ENCODE results near the gene ACACA.
A peak's percentile ranks its signal among the peaks of the same experiment; 100 is the strongest.

ACACA gene

DNA sequence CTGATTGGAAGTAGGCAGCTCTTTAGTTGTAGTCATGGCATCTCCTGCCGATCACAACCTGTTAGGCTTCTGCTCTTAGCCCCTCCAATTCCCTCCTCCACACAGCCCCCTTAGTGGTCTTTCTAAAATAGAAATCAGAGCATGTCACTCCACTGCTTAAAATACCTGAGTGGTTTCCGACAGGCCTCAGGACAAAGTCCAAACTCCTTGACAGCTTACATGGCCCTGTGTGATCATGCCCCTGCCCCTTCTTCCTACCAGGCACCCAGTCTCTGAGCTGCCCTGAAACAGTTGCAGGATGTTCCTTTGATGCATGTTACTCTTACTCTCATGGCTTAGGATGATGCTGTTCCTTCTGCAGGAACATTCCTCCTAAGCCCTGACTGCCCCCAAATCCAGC, 310.6 kb downstream of the ACACA start:
- H3K9ac ChIP-seq (ENCODE audit: low read depth, low read length, poor library complexity, severe bottlenecking) = no peak overlapping the region
- peaks cover under 1% of the 10 kb centered on the region; the same call in 1 of the 2 replicates for H3F3A ChIP-seq (ENCODE audit: low read depth)
- H2AFZ ChIP-seq (ENCODE audit: low read length) = no peak overlapping the region
- H3K4me1 ChIP-seq (ENCODE audit: insufficient read depth, low read length, poor library complexity, severe bottlenecking) = peaks cover 39% of the 10 kb centered on the region
- H3K9me3 ChIP-seq (ENCODE audit: insufficient read depth, low read depth, low read length) = no peaks in the 10 kb centered on the region
- H3K4me3 ChIP-seq (ENCODE audit: low read length, poor library complexity, severe bottlenecking) = no peak overlapping the region
- TF ChIP-seq, protein P1, sequence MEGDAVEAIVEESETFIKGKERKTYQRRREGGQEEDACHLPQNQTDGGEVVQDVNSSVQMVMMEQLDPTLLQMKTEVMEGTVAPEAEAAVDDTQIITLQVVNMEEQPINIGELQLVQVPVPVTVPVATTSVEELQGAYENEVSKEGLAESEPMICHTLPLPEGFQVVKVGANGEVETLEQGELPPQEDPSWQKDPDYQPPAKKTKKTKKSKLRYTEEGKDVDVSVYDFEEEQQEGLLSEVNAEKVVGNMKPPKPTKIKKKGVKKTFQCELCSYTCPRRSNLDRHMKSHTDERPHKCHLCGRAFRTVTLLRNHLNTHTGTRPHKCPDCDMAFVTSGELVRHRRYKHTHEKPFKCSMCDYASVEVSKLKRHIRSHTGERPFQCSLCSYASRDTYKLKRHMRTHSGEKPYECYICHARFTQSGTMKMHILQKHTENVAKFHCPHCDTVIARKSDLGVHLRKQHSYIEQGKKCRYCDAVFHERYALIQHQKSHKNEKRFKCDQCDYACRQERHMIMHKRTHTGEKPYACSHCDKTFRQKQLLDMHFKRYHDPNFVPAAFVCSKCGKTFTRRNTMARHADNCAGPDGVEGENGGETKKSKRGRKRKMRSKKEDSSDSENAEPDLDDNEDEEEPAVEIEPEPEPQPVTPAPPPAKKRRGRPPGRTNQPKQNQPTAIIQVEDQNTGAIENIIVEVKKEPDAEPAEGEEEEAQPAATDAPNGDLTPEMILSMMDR (conservative IDR thresholded peaks at IDR 0.05; ENCODE audit: low read length) = no peak
- TF ChIP-seq EZH2phosphoT487 (IDR thresholded peaks at IDR 0.05; ENCODE audit: borderline replicate concordance) = no peak
- H3K79me2 ChIP-seq (ENCODE audit: insufficient read depth, low read length) = no peaks in the 10 kb centered on the region; the same call in 1 of the 2 replicates
- no peaks in the 10 kb centered on the region for H4K20me1 ChIP-seq (ENCODE audit: insufficient read depth, low read length, poor library complexity, severe bottlenecking)
- H3K27me3 ChIP-seq (ENCODE audit: insufficient read depth, low read length, poor library complexity, severe bottlenecking) = no peaks in the 10 kb centered on the region
- peaks cover 26% of the 10 kb centered on the region; the same call in 1 of the 2 replicates for H3K36me3 ChIP-seq (ENCODE audit: insufficient read depth, low read length)
- no peak overlapping the region for H3K4me2 ChIP-seq (ENCODE audit: low read depth, low read length, poor library complexity, severe bottlenecking)
- no peaks in the 10 kb centered on the region for H3K9me2 ChIP-seq (replicated peaks; ENCODE audit: low read depth, low read length)

DNA sequence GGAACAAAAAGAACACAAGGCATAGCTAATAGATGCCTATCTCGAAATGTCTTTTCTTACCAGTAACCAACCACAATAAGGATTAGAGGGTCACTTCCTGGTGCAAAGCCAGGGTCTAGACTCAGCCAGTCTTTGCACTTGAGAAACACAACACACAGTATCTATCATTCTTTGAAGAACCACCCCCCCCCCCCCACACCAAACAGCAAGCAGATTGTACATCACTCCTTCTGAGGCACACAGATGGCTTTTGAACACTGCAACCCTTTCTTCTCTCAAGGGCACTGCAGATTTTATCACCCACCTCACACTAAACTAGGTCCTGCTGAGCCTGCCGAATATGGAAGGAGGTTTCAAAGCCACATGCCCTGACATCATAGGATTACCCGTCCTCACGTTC, 312.2 kb downstream of the ACACA start:
- no peaks in the 10 kb centered on the region for H3K27me3 ChIP-seq (ENCODE audit: insufficient read depth, low read length, poor library complexity, severe bottlenecking)
- peak overlapping the region; percentile 28 for H3K9ac ChIP-seq (ENCODE audit: low read depth, low read length, poor library complexity, severe bottlenecking)
- peaks cover 53% of the 10 kb centered on the region for H3K4me1 ChIP-seq (ENCODE audit: insufficient read depth, low read length, poor library complexity, severe bottlenecking)
- no peak overlapping the region for H3K4me3 ChIP-seq (ENCODE audit: low read length, poor library complexity, severe bottlenecking)
- no peak overlapping the region for H2AFZ ChIP-seq (ENCODE audit: low read length)
- H3F3A ChIP-seq (ENCODE audit: low read depth) = peaks cover 15% of the 10 kb centered on the region
- no peaks in the 10 kb centered on the region for H3K9me3 ChIP-seq (ENCODE audit: insufficient read depth, low read depth, low read length)
- TF ChIP-seq EZH2phosphoT487 (IDR thresholded peaks at IDR 0.05; ENCODE audit: borderline replicate concordance) = no peak
- TF ChIP-seq, protein P1 (conservative IDR thresholded peaks at IDR 0.05; ENCODE audit: low read length) = no peak
- no peaks in the 10 kb centered on the region; the same call in 1 of the 2 replicates for H3K79me2 ChIP-seq (ENCODE audit: insufficient read depth, low read length)
- no peaks in the 10 kb centered on the region for H4K20me1 ChIP-seq (ENCODE audit: insufficient read depth, low read length, poor library complexity, severe bottlenecking)
- peak overlapping the region; percentile 42 for H3K4me2 ChIP-seq (ENCODE audit: low read depth, low read length, poor library complexity, severe bottlenecking)
- H3K36me3 ChIP-seq (ENCODE audit: insufficient read depth, low read length) = peaks cover 26% of the 10 kb centered on the region; the same call in 1 of the 2 replicates
- no peaks in the 10 kb centered on the region for H3K9me2 ChIP-seq (replicated peaks; ENCODE audit: low read depth, low read length)

DNA sequence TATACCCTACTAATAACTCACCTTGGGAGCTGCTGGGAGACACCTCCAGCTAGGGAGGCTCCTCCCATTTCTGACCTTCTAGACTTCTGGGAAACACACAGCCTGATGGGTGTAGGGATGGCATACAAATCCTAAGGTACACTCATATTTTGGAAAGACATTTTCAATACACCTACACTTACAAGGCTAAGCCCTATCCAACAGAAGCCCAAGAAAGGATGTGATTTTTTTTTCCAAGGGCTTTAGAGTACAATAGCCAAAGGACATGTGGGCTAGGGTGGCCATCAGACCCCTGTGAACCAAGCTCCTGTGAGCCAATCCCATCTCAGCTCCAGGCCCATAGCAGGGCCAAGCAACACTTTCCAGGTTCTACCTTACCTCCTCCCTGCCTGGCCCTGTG, 313.9 kb downstream of the ACACA start:
- TF ChIP-seq, protein P1 (conservative IDR thresholded peaks at IDR 0.05; ENCODE audit: low read length) = no peak
- TF ChIP-seq EZH2phosphoT487 (IDR thresholded peaks at IDR 0.05; ENCODE audit: borderline replicate concordance) = no peak
- Histone ChIP-seq H3K4me2 (ENCODE audit: low read depth, low read length, poor library complexity, severe bottlenecking) (no peak overlapping the region), H3F3A (ENCODE audit: low read depth) (peaks cover 17% of the 10 kb centered on the region), H3K36me3 (ENCODE audit: insufficient read depth, low read length) (peaks cover 25% of the 10 kb centered on the region; the same call in 1 of the 2 replicates), H3K79me2 (ENCODE audit: insufficient read depth, low read length) (no peaks in the 10 kb centered on the region; the same call in 1 of the 2 replicates), H3K9me2 (replicated peaks; ENCODE audit: low read depth, low read length) (no peaks in the 10 kb centered on the region), H3K27me3 (ENCODE audit: insufficient read depth, low read length, poor library complexity, severe bottlenecking) (no peaks in the 10 kb centered on the region), H2AFZ (ENCODE audit: low read length) (no peak overlapping the region), H3K9ac (ENCODE audit: low read depth, low read length, poor library complexity, severe bottlenecking) (no peak overlapping the region), H3K4me3 (ENCODE audit: low read length, poor library complexity, severe bottlenecking) (no peak overlapping the region), H3K9me3 (ENCODE audit: insufficient read depth, low read depth, low read length) (no peaks in the 10 kb centered on the region), H3K4me1 (ENCODE audit: insufficient read depth, low read length, poor library complexity, severe bottlenecking) (peaks cover 70% of the 10 kb centered on the region), H4K20me1 (ENCODE audit: insufficient read depth, low read length, poor library complexity, severe bottlenecking) (no peaks in the 10 kb centered on the region)

All from Loucy (cell line).